Naive B cell (primary cell): ENCODE measurements around the gene MUC5B. TPM values are rescaled to one million over a fixed set of nuclear protein-coding genes. Genes with fewer than 3 reads are reported as not detected.

ENCODE experiments used
- ATAC-seq, 2 donors: fragments of 150-1000 bp; cut with Tn5 transposase; 2 replicates each; pipeline ENCODE4 v1.10.0; 2021; ENCODE audit warnings: low read depth in 2 of 2, mild to moderate bottlenecking in 2 of 2, moderate library complexity in 2 of 2
- DNase-seq: peaks from one replicate; pipeline ENCODE4 v3.0.0; 2022
- H3K27ac Mint-ChIP-seq, 6 donors: one replicate each; pipeline ENCODE4 v1.8.0; 2020 to 2022; ENCODE audit warnings: mild to moderate bottlenecking in 6 of 6, mixed read lengths in 6 of 6, moderate library complexity in 5 of 6, inconsistent platforms in 2 of 6
- H3K27me3 Mint-ChIP-seq, 3 donors: one replicate each; pipeline ENCODE4 v1.8.0; 2021 to 2022; ENCODE audit warnings: mixed read lengths in 3 of 3, mild to moderate bottlenecking in 1 of 3
- H3K36me3 Mint-ChIP-seq, 2 donors: one replicate each; pipeline ENCODE4 v1.8.0; 2020 to 2022; ENCODE audit warnings: mixed read lengths in 2 of 2, inconsistent platforms in 1 of 2, mild to moderate bottlenecking in 1 of 2
- H3K4me1 Mint-ChIP-seq, 3 donors: one replicate each; pipeline ENCODE4 v1.8.0; 2020 to 2022; ENCODE audit warnings: mixed read lengths in 3 of 3, inconsistent platforms in 1 of 3, mild to moderate bottlenecking in 1 of 3, moderate library complexity in 1 of 3
- H3K4me3 Mint-ChIP-seq, 8 donors: one replicate each; pipeline ENCODE4 v1.8.0; 2020 to 2022; ENCODE audit warnings: mild to moderate bottlenecking in 8 of 8, mixed read lengths in 8 of 8, moderate library complexity in 8 of 8, inconsistent platforms in 2 of 8
- H3K9me3 Mint-ChIP-seq, 7 donors: one replicate each; pipeline ENCODE4 v1.8.0; 2020 to 2022; ENCODE audit warnings: mixed read lengths in 7 of 7, mild to moderate bottlenecking in 5 of 7, inconsistent platforms in 2 of 7, moderate library complexity in 1 of 7
- polyA plus RNA-seq, 6 donors: library from polyadenylated mRNA; unstranded; fragments of 300-500 nt; fragmentation: Illumina TruSeq; gene quantifications; one replicate each; pipeline ENCODE4 v1.2.3, GENCODE V29; 2021; ENCODE audit warnings: low read depth in 6 of 6

MUC5B gene
- polyA plus RNA-seq, 6 donors from 2014 or later = not detected

DNA sequence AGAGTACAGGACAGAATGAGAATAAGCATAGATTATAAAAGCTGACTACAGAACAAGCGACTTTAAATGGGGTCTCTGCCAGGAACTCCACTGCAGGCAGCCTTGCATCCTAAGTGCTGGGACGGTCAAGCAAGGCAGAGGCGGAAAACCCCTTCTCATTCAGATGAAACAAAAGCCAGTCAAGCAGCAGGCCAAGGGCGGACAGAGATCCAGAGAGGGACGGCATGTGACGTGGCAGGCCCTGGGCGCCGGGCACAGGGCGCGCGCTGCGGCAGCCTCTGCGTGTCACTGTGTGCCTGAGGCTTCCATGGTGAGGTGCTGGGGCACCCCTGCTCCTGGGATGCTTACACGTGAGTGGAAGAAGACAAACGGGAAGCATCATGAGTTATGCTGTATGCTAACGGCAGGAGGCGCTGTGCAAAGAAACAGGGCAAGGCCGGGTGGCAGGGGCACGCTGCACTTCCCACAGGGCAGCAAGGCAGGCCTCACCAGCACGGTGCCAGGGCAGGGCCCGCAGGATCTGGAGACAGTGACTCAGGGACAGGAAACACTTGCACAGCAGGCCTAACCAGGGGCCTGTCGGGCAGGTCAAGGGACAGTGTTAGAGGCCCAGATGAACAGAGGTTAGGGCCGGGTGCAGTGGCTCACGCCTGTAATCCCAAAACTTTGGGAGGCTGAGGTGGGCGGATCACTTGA, 80.4 kb downstream of the MUC5B start:
- Mint-ChIP-seq H3K4me1 (peaks cover 34 to 78% (median 48%) of the 10 kb centered on the region in 3 donors), H3K36me3 (no peaks in the 10 kb centered on the region), H3K9me3 (no peaks in the 10 kb centered on the region), H3K4me3 (peak overlapping the region in 2 of 8 donors; percentile 41 to 57), H3K27ac (peak overlapping the region in 3 of 6 donors; percentile 35 to 75 (median 37)), H3K27me3 (no peaks in the 10 kb centered on the region)
- DNase-seq (no peak), ATAC-seq (no peak)

DNA sequence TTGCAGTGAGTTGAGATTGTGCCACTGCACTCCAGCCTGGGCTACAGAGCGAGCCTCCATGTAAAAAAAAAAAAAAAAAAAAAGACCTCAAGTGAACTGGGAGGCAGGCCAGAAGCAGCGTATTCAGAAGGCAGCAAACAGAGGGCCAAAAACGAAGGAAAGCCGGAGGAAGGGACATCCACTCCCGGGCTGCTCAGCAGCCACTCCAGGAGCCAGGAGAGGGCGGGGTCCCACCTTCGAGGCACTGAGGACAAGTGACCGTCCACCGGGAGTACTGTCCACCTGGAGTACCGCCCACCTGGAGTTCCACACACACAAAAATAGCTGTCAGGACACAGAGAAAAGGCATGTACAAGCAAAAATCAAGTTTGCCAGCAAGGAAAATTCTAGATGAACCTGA, 81.1 kb downstream of the MUC5B start:
- no peaks in the 10 kb centered on the region for H3K9me3 Mint-ChIP-seq
- DNase-seq = no peak
- peaks cover 36 to 76% (median 45%) of the 10 kb centered on the region in 3 donors for H3K4me1 Mint-ChIP-seq
- H3K36me3 Mint-ChIP-seq = no peaks in the 10 kb centered on the region
- ATAC-seq = no peak
- peak overlapping the region in 1 of 8 donors; percentile 74 for H3K4me3 Mint-ChIP-seq
- peak overlapping the region in 1 of 6 donors; percentile 71 for H3K27ac Mint-ChIP-seq
- H3K27me3 Mint-ChIP-seq = no peaks in the 10 kb centered on the region

DNA sequence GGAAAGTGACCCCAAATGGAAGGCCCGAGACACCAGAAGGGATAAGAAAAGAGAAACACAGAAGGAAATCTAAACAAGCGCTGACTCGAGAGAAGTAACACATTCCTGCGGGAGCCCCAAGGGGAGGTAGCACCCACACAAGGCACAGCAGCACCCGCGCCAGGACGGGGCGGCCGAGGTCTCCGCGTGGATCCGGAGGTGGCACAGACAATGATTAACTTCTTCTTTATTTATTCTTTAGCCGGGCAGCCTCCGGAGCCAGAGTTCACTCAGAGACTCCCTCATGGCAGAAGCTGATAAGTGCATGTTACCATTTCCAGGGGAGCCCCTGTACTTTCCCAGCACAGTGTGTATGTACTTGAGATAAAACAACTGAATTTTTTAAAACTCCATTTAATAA, 81.5 kb downstream of the MUC5B start:
- ATAC-seq = no peak
- peak overlapping the region in 2 of 6 donors; percentile 60 to 71 for H3K27ac Mint-ChIP-seq
- peaks cover 34 to 74% (median 41%) of the 10 kb centered on the region in 3 donors for H3K4me1 Mint-ChIP-seq
- H3K36me3 Mint-ChIP-seq = no peaks in the 10 kb centered on the region
- H3K9me3 Mint-ChIP-seq = no peaks in the 10 kb centered on the region
- no peak for DNase-seq
- H3K27me3 Mint-ChIP-seq = no peaks in the 10 kb centered on the region
- H3K4me3 Mint-ChIP-seq = peak overlapping the region in 1 of 8 donors; percentile 74

DNA sequence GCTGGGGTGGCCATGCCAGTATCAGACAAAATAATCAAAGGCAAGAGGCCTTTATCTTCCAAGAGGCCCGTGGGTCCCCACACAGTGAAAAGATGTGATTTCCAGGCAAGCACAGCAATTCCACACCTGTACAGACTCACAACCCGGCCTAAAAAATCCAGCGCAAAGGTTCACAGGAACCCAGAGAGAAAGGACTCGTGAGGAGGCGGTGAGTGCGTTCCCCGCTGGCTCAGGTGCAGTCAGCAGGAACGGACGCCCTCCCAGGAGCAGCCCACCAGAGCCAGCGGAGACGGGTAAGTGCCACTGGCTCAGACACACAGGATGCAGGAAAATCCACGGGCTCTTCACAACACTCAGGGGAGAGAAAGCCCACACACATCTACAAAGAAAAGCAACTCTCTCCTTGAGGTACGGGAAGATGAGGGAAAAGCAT, 82.2 kb downstream of the MUC5B start:
- Mint-ChIP-seq H3K4me1 (peaks cover 34 to 74% (median 39%) of the 10 kb centered on the region in 3 donors), H3K9me3 (no peaks in the 10 kb centered on the region), H3K36me3 (no peaks in the 10 kb centered on the region), H3K27me3 (no peaks in the 10 kb centered on the region), H3K27ac (peak overlapping the region in 2 of 6 donors; percentile 80 to 83), H3K4me3 (peak overlapping the region in 2 of 8 donors; percentile 29 to 52)
- DNase-seq (no peak), ATAC-seq (no peak)

DNA sequence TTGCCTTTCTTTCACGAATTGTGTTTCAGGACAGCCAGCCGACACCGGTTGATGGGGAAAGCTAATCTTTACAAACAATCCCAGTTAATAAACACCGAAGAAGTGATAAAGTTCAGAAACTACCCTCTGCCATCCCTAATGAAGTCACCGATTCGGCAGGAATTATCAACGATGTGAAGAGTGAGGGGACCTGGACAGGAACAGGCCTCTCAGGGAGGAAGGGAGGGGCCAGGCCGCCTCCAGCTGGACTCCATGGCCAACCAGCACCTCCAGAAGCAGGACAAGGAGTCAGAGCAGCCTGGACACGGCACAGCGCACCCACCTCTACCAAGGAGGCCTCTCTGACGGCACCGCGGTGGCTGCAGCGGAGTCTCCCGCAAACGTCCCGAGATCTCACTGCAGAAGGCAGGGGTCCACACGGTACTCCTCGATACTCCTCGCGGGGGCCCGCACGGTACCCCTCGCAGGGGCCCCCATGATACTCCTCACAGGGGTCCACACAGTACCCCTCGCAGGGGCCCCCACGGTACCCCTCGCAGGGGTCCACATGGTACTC, 82.7 kb downstream of the MUC5B start:
- DNase-seq = no peak

DNA sequence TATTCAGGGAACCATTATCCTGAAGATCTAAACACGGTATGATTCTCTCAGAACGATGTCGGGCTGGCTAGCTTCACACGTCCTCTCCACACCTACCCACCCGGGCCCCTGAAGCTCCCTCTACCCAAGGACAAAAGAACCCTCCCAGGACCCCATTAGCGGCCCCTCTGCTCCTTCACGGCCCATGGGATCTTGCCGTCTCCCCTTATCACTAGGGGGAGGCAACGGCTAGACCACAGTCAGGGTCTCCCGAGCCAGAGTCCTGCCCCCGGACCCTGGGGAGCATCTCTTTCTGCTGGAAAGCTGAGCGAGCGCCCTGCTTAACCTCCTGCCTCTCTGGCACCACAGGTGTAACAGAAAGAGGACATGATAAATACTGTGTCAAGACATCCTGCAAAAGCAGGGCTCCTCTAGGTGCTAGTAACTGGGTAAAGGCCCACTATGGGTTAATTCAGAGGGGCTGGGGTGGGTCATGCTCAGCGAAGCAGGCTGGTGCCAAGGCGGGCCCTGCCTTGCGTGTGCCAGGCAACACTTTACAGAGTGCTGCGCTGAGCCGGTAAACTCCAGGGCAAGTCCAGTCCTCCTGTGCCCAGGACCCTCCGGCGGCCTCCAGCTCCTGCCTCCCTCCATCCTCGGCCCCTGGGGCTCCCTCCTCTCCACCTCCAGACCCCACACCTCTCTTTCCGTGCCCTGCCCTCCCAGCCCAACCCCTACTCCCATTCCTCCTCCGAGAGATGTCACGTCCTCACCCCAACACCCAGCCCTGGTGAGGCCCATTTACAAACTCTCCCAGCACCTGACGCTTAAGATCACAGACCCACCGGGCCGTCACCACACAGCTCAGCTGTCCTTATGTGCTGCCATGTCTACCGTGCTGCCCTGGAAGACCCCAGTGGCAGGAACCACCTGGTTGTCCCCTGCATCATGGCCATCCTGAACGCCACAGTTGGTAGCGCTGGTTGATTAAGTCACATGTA, 83.6 kb downstream of the MUC5B start:
- Mint-ChIP-seq H3K9me3 (peaks cover 0 to 11% (median 9%) of the 10 kb centered on the region in 7 donors), H3K36me3 (peaks cover 5 to 6% of the 10 kb centered on the region in 2 donors), H3K4me3 (peak overlapping the region; percentile 77 to 92 (median 82)), H3K4me1 (peaks cover 45 to 74% (median 50%) of the 10 kb centered on the region in 3 donors), H3K27ac (peak overlapping the region; percentile 75 to 97 (median 85)), H3K27me3 (no peaks in the 10 kb centered on the region)
- DNase-seq (no peak), ATAC-seq (no peak)

More for the DNA sequence above, 82.7 kb downstream of the MUC5B start:
- Mint-ChIP-seq H3K36me3 (peaks cover 2 to 3% of the 10 kb centered on the region in 2 donors), H3K27me3 (no peaks in the 10 kb centered on the region), H3K9me3 (peaks cover 0 to 2% (median 2%) of the 10 kb centered on the region in 7 donors), H3K4me3 (peak overlapping the region in 1 of 8 donors; percentile 20), H3K4me1 (peaks cover 37 to 72% (median 41%) of the 10 kb centered on the region in 3 donors), H3K27ac (peak overlapping the region in 2 of 6 donors; percentile 72 to 80)
- no peak for ATAC-seq

DNA sequence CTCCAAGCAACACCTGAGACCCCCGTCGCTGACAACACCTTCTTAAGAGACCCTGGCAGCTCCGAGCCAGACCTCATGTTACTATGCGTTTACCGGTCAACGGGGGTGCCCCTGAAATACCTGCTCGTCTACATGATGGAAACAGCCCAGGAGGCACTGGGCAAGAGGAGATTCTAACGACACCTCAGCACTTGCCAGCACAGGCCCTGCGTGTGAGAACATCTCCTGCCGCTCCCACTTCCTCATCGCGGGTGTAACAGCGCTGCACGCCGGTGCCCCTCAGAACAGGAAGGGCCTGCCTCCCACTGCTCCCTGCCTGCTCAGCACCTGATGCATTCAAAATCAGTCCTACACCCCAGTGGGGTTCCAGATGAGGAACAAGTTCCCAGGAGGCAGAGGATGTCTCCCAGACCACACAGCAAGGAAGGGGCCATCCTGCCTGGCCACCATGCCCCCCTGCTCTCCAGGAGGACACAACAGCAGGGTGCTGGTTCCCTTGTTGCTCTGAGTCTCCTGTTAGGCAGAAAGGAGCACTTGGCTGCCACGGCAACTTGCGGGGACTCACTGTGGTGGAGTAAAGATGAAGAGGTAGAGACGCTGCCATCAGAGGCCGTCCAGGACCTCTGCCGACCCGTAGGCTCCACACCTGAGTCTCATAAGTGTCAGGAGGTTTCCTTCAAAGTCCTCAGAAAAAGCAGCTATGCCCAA, 84.5 kb downstream of the MUC5B start:
- Mint-ChIP-seq H3K9me3 (peaks cover 0 to 19% (median 10%) of the 10 kb centered on the region in 7 donors), H3K4me1 (peaks cover 44 to 74% (median 57%) of the 10 kb centered on the region in 3 donors), H3K27me3 (no peaks in the 10 kb centered on the region), H3K4me3 (peak overlapping the region; percentile 77 to 92 (median 82)), H3K27ac (peak overlapping the region; percentile 88 to 97 (median 92)), H3K36me3 (peaks cover 5 to 6% of the 10 kb centered on the region in 2 donors)
- DNase-seq (peak; percentile 58), ATAC-seq (peak; percentile 19 to 24)

DNA sequence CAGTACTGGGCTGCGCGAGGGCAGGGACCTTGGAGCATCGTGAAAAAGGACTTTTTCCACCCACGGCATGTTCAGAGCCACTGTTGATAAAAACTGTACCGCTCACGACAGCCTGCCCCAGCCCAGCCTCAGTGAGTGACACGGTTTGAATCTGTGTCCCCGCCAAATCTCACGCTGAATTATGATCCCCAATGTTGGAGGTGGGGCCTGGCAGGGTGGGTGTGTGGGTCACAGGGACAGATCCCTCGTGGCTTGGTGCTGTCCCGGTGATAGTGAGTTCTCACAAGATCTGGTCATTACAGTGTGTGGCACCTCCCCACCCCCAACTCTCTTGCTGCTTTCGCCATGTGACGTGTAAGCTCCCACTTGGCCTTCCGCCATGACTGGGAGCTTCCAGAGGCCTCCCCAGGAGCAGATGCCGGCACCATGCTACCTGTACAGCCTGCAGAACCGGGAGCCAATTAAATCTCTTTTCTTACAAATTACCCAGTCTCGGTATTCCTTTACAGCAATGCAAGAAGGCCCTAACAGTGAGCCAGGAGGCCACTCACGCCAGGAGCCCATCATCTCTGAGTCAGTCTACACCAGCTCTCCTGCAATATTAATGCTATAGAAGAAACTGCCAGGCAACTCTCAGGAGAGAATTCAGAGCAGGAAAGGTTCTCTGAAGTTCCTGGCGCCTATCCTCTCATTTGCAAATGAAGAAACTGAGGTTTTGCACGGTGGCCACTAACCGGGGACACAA, 85.3 kb downstream of the MUC5B start:
- Mint-ChIP-seq H3K27me3 (no peaks in the 10 kb centered on the region), H3K4me1 (peaks cover 36 to 67% (median 57%) of the 10 kb centered on the region in 3 donors)
- no peak for ATAC-seq

DNA sequence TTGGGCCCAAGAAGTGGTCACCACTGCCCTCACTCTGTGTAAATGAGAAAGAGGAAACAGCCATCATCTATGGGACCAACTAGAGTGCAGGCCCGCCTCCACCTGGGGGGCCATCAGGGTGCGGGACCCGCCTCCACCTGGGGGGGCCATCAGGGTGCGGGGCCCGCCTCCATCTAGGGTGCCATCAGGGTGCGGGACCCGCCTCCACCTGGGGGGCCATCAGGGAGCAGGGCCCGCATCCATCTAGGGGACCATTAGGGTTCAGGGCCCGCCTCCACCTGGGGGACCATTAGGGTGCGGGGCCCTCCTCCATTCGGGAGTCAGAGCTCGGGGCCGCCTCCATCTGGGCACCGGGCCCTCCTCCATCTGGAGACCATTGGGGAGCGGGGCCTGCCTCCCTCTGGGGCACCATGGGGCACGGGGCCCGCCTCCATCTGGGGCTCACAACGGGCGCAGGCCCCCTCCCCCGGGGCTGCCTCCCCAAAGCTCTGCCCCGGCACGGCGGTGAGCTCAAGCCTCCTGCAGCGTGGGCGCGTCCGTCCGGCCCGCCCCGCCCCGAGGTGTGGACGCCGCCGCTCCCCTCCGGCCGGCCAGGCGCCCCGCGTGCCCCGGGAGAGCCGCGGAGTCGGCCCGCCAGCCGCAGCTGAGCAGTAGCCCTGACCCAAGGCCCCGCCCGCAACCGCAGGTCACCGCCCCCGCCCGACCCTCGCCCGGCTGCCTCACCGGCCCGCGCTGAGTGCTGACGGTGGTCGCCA, 86.1 kb downstream of the MUC5B start:
- Mint-ChIP-seq H3K36me3 (peaks cover 5 to 6% of the 10 kb centered on the region in 2 donors), H3K4me1 (peaks cover 32 to 61% (median 57%) of the 10 kb centered on the region in 3 donors), H3K4me3 (peak overlapping the region; percentile 80 to 92 (median 86)), H3K9me3 (peaks cover 0 to 19% (median 10%) of the 10 kb centered on the region in 7 donors), H3K27me3 (no peaks in the 10 kb centered on the region), H3K27ac (peak overlapping the region in 5 of 6 donors; percentile 64 to 97 (median 87))
- ATAC-seq = peak; percentile 0
- no peak for DNase-seq

More for the DNA sequence above, 85.3 kb downstream of the MUC5B start:
- Mint-ChIP-seq H3K4me3 (peak overlapping the region; percentile 77 to 92 (median 84)), H3K36me3 (peaks cover 5 to 6% of the 10 kb centered on the region in 2 donors), H3K9me3 (peaks cover 0 to 19% (median 10%) of the 10 kb centered on the region in 7 donors), H3K27ac (peak overlapping the region; percentile 64 to 97 (median 90))
- DNase-seq = no peak

DNA sequence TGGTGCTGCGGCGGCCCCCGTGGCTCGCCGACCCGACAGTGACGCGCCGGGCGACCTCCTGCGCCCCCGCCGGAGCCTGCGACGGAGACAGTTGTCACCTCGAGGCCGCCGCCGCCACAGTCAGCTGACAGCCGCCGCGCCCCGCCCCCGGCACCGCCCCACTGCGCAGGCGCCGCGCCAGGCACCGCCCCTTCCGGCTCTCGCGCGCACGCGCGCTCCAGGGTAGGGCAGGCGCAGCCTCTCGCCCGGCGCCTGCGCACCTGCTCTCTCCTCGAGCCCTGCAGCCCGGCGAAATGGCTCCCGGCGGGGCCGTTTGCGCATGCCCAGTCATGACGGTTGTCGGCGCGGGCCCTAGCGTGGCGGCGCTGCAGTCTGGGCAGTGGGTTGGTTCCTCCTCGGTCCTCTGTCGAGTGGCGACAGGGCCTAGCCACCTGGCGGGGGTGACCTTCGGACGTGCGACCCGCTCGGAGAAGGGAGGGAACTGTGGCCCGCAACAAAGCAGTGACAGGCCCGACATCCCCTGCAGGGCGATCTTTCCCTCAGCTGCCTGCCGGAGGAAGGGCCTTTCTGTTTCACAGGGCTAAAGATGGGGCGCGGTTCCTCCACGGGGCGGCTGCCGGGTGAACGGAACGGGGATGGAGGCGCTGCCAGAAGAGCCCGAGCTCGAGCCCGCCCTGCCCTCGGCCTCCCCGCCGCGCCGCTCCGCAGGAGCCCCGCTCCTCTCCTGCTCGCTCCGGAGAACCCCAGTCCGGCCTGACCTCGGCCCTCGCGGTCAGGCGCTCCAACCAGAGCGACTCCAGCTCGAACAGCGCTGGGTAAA, 86.8 kb downstream of the MUC5B start, which contains the start of gene TOLLIP:
TOLLIP (minus strand) TSS at position 135 of the 820 bp plus-strand sequence; CDS start at position 1, 134 bp downstream.
- Mint-ChIP-seq H3K4me3 (peak within 1 kb of the TSS; percentile 82 to 94 (median 90)), H3K27ac (peak within 1 kb of the TSS; percentile 97 to 99 (median 99)), H3K36me3 (peaks cover 5 to 6% of the 10 kb centered on the region in 2 donors), H3K4me1 (peaks cover 32 to 55% (median 53%) of the 10 kb centered on the region in 3 donors), H3K9me3 (peaks cover 0 to 19% (median 10%) of the 10 kb centered on the region in 7 donors), H3K27me3 (no peaks in the 10 kb centered on the region)
- ATAC-seq (peak; percentile 47 to 57), DNase-seq (peak; percentile 99)
